NCI-H187 treated with DMSO at 0.1 percent for 48 hours (cell line): ENCODE data around the gene VARS2.
A peak's percentile ranks its signal among the peaks of the same experiment; 100 is the strongest.
"Not testable (repeated sequence)": the region's sequence is repeated elsewhere in the genome, so short reads cannot be mapped to it uniquely, and the experiment has no call there.

Experiments used
- DNase-seq: peaks from one replicate; lab custom pipeline; 2025; lab: John Stamatoyannopoulos, UW

VARS2 gene

GRCh38 chr6:30914076-30914853 lies at the start of gene VARS2:
TSS of gene VARS2 (plus strand) at chr6:30914238. CDS start at chr6:30914837, 599 bp downstream.
- DNase-seq, result peak; percentile 33

- no peak for DNase-seq
Measured at GRCh38 chr6:30864325-30864724, 49.7 kb upstream of the VARS2 start.

- DNase-seq, result not testable (repeated sequence)
Measured at GRCh38 chr6:30869241-30869749, 44.7 kb upstream of the VARS2 start.

- no peak for DNase-seq
Measured at GRCh38 chr6:30870546-30870945, 43.5 kb upstream of the VARS2 start.

- DNase-seq, result no peak
Measured at GRCh38 chr6:30871592-30872183, 42.4 kb upstream of the VARS2 start.

- no peak for DNase-seq
Measured at GRCh38 chr6:30873137-30873640, 40.8 kb upstream of the VARS2 start.

GRCh38 chr6:30873795-30874194 lies 40.2 kb upstream of the VARS2 start:
- not testable (repeated sequence) for DNase-seq

- DNase-seq, result peak; percentile 20
Measured at GRCh38 chr6:30875244-30876038, 38.6 kb upstream of the VARS2 start.

GRCh38 chr6:30876039-30876730 lies 37.9 kb upstream of the VARS2 start:
- DNase-seq, result no peak

GRCh38 chr6:30877419-30878262 lies 36.4 kb upstream of the VARS2 start:
- DNase-seq, result no peak

GRCh38 chr6:30879684-30880427 lies 34.2 kb upstream of the VARS2 start:
- no peak for DNase-seq

- no peak for DNase-seq
Measured at GRCh38 chr6:30880698-30881252, 33.3 kb upstream of the VARS2 start.

- no peak for DNase-seq
Measured at GRCh38 chr6:30881392-30882203, 32.4 kb upstream of the VARS2 start.

GRCh38 chr6:30882204-30882758 lies 31.8 kb upstream of the VARS2 start:
- no peak for DNase-seq

- DNase-seq, result peak; percentile 30
Measured at GRCh38 chr6:30882759-30883684, 31.0 kb upstream of the VARS2 start.

- DNase-seq, result no peak
Measured at GRCh38 chr6:30883685-30884520, 30.1 kb upstream of the VARS2 start, which contains the start of gene DDR1. TSS of gene DDR1 (plus strand) at chr6:30884519. CDS start at chr6:30888730, 4,211 bp downstream.
